HG03520 (cell line): ENCODE data around the gene C2orf69.
"Not testable (repeated sequence)": the region's sequence is repeated elsewhere in the genome, so short reads cannot be mapped to it uniquely, and the experiment has no call there.

ENCODE experiments used
- ATAC-seq: cut with Tn5 transposase; IDR thresholded peaks from one replicate; pipeline ENCODE4 v1.9.1; 2021; ENCODE audit warnings: mild to moderate bottlenecking, moderate library complexity; ENCODE audit not compliant: unreplicated experiment

Gene C2orf69

GRCh38 chr2:199911052-199911876 is at the start of gene C2orf69:
Gene C2orf69 (plus strand): TSS chr2:199911293. CDS start chr2:199911439, 146 bp downstream.
- peak; percentile 85 for ATAC-seq

- ATAC-seq, result no peak
These were observed 48.3 kb upstream of the C2orf69 start for GRCh38 chr2:199862788-199863187.

GRCh38 chr2:199865905-199866304 is 45.2 kb upstream of the C2orf69 start:
- ATAC-seq, result no peak

- ATAC-seq, result no peak
These were observed 42.5 kb upstream of the C2orf69 start for GRCh38 chr2:199868431-199869226.

GRCh38 chr2:199869227-199869541 is 41.9 kb upstream of the C2orf69 start:
- no peak for ATAC-seq

GRCh38 chr2:199869653-199870052 is 41.4 kb upstream of the C2orf69 start:
- ATAC-seq, result no peak

GRCh38 chr2:199870581-199870980 is 40.5 kb upstream of the C2orf69 start:
- ATAC-seq, result no peak

GRCh38 chr2:199874209-199874608 is 36.9 kb upstream of the C2orf69 start:
- ATAC-seq, result no peak

GRCh38 chr2:199875400-199875799 is 35.7 kb upstream of the C2orf69 start:
- no peak for ATAC-seq

GRCh38 chr2:199882667-199883066 is 28.4 kb upstream of the C2orf69 start:
- ATAC-seq, result no peak

GRCh38 chr2:199883474-199884212 is 27.4 kb upstream of the C2orf69 start:
- no peak for ATAC-seq

GRCh38 chr2:199895406-199895805 is 15.7 kb upstream of the C2orf69 start:
- no peak for ATAC-seq

GRCh38 chr2:199896617-199897016 is 14.5 kb upstream of the C2orf69 start:
- ATAC-seq, result no peak

GRCh38 chr2:199901942-199902341 is 9.2 kb upstream of the C2orf69 start:
- ATAC-seq, result no peak

- ATAC-seq, result no peak
These were observed 8.5 kb upstream of the C2orf69 start for GRCh38 chr2:199902486-199903110.

GRCh38 chr2:199903111-199903510 is 8.0 kb upstream of the C2orf69 start:
- no peak for ATAC-seq

- no peak for ATAC-seq
These were observed 3.9 kb upstream of the C2orf69 start for GRCh38 chr2:199907008-199907714.

- ATAC-seq, result no peak
These were observed 598 bp upstream of the C2orf69 start for GRCh38 chr2:199910338-199911051.

GRCh38 chr2:199911877-199912161 is 726 bp downstream of the C2orf69 start:
- no peak for ATAC-seq

GRCh38 chr2:199912553-199913114 is 1.5 kb downstream of the C2orf69 start:
- ATAC-seq, result not testable (repeated sequence)
